HepG2 (cell line): ENCODE data around the gene PACS1. TPM values are rescaled to one million over a fixed set of nuclear protein-coding genes. Genes with fewer than 3 reads are reported as not detected.

ENCODE experiments used
- ATAC-seq: fragments of 200-7000 bp; cut with Tn5 transposase; 3 replicates; pipeline ENCODE4 v1.9.1; 2020; ENCODE audit warnings: mild to moderate bottlenecking, moderate library complexity
- BruUV-seq: library from RNA; stranded (reverse); fragments of 400-500 nt; replicated peaks from 2 replicates; lab custom pipeline; 2021; lab: Mats Ljungman, UMichigan
- CTCF ChIA-PET: fragments of 300-600 bp; formaldehyde crosslinking; extraction: SDS; loops from one replicate; lab custom pipeline; 2021; ENCODE audit warnings: low total read pairs, inconsistent platforms, low intra/inter-chr PET ratio; lab: Yijun Ruan, JAX
- POLR2A ChIA-PET: fragments of 350-600 bp; sonication (Branson Sonifier 250); formaldehyde crosslinking; loops from one replicate; lab custom pipeline; 2020; ENCODE audit warnings: antibody characterized with exemption, inconsistent platforms; lab: Yijun Ruan, JAX
- DNase-seq: peaks from one replicate; pipeline ENCODE4 v3.0.0-alpha.2; 2015; ENCODE audit warnings: low spot score
- FAIRE-seq: peaks from 3 replicates; lab custom pipeline; 2011; peaks lifted over from hg19 to GRCh38; lab: Jason Lieb, UNC
- H2AFZ ChIP-seq: one replicate; pipeline ENCODE4 v1.6.1; 2011; ENCODE audit warnings: low read length, inconsistent platforms
- H3K27ac ChIP-seq: fragments of 300-600 bp; 3 replicates; pipeline ENCODE4 v1.8.0; 2011; ENCODE audit warnings: mixed run types, mild to moderate bottlenecking, mixed read lengths, low read length, inconsistent platforms; ENCODE audit not compliant: insufficient read depth; ENCODE audit errors: extremely low read length
- H3K27me3 ChIP-seq, 2 experiments: fragments of 200-600 bp in 1 of 2; 2 replicates in 1 of 2; 3 replicates in 1 of 2; pipeline versions ENCODE4 v1.6.0 to v1.8.0; 2011; ENCODE audit warnings: low read length in 2 of 2, mild to moderate bottlenecking in 2 of 2, moderate library complexity in 2 of 2, inconsistent platforms in 1 of 2; ENCODE audit not compliant: insufficient read depth in 2 of 2, control insufficient read depth in 1 of 2
- H3K36me3 ChIP-seq, 2 experiments: fragments of 200-600 bp in 1 of 2; replicated peaks in 1 of 2; 2 replicates in 1 of 2; 3 replicates in 1 of 2; pipeline versions ENCODE4 v1.5.1 to v1.8.0; 2011; ENCODE audit warnings: low read length in 2 of 2, inconsistent platforms in 1 of 2; ENCODE audit not compliant: insufficient read depth in 2 of 2, control insufficient read depth in 1 of 2
- H3K4me1 ChIP-seq: 2 replicates; pipeline ENCODE4 v1.5.1; 2012; ENCODE audit warnings: low read length, inconsistent platforms; ENCODE audit not compliant: insufficient read depth
- H3K4me2 ChIP-seq: 2 replicates; pipeline ENCODE4 v1.6.0; 2011; ENCODE audit warnings: low read depth, low read length, inconsistent platforms
- H3K4me3 ChIP-seq, 3 experiments: fragments of 200-600 bp in 1 of 3; sonication (generic), shearing (Covaris generic) in 1 of 3; replicated peaks in 1 of 3; 2 replicates each; pipeline ENCODE4 v1.5.1; 2011 to 2016; ENCODE audit warnings: low read length in 3 of 3, inconsistent platforms in 2 of 3, low read depth in 2 of 3, mild to moderate bottlenecking in 2 of 3, control low read depth in 1 of 3, mixed read lengths in 1 of 3; ENCODE audit not compliant: insufficient read depth in 1 of 3
- H3K79me2 ChIP-seq: one replicate; pipeline ENCODE4 v1.6.1; 2011; ENCODE audit warnings: low read length, inconsistent platforms; ENCODE audit not compliant: insufficient read depth
- H3K9ac ChIP-seq: 2 replicates; pipeline ENCODE4 v1.6.0; 2011; ENCODE audit warnings: mild to moderate bottlenecking, low read depth, low read length, inconsistent platforms; ENCODE audit not compliant: insufficient read depth
- H3K9me3 ChIP-seq: 2 replicates; pipeline ENCODE4 v1.5.1; 2012; ENCODE audit warnings: mild to moderate bottlenecking, low read length
- H4K20me1 ChIP-seq: 2 replicates; pipeline ENCODE4 v1.6.0; 2011; ENCODE audit warnings: inconsistent platforms, mild to moderate bottlenecking, low read length, moderate library complexity; ENCODE audit not compliant: insufficient read depth
- CBX2 ChIP-seq, 2 experiments: fragments of 200-600 bp in 1 of 2; sonication (generic); formaldehyde crosslinking in 1 of 2; IDR thresholded peaks; 2 replicates each; pipeline versions ENCODE4 v1.7.0 to v1.8.1; 2018 to 2022; ENCODE audit warnings: low read depth in 2 of 2, low read length in 1 of 2, mild to moderate bottlenecking in 1 of 2, missing genetic modification reagents in 1 of 2
- HNF4G ChIP-seq, 2 experiments: sonication (generic) in 1 of 2; formaldehyde crosslinking in 1 of 2; IDR thresholded peaks; 2 replicates each; pipeline versions ENCODE4 v1.4.0 to v1.6.1; 2011 to 2020; ENCODE audit warnings: borderline replicate concordance in 2 of 2, low read depth in 2 of 2, mild to moderate bottlenecking in 2 of 2, low read length in 1 of 2, missing genetic modification reagents in 1 of 2, moderate library complexity in 1 of 2
- NFE2L2 ChIP-seq: fragments of 150-350 bp; IDR thresholded peaks from 2 replicates; pipeline ENCODE4 v1.6.1; 2014; ENCODE audit warnings: low read length
- ZNF33A ChIP-seq: sonication (generic); formaldehyde crosslinking; IDR thresholded peaks from 2 replicates; pipeline ENCODE4 v1.5.1; 2020; ENCODE audit warnings: missing genetic modification reagents, mild to moderate bottlenecking, moderate library complexity, borderline replicate concordance
- ZNF614 ChIP-seq: IDR thresholded peaks from 2 replicates; pipeline ENCODE4 v1.6.1; 2018; ENCODE audit warnings: missing biosample characterization, missing genetic modification reagents, inconsistent platforms, borderline replicate concordance
- ZNF737 ChIP-seq: sonication (generic); formaldehyde crosslinking; IDR thresholded peaks from 2 replicates; pipeline ENCODE4 v1.5.0; 2020; ENCODE audit warnings: missing genetic modification reagents, mild to moderate bottlenecking, borderline replicate concordance
- WGBS: methylation state at CpG from one replicate; pipeline ENCODE4 v1.1.6; 2017; ENCODE audit warnings: low lambda C conversion rate; 5-methylcytosine and 5-hydroxymethylcytosine counted together
- in situ Hi-C: cut with HindIII; loops from 2 replicates; pipeline ENCODE4 v1.10.0; 2017; ENCODE audit warnings: low pct_unique_long_range_greater_than_20kb; ENCODE audit not compliant: extremely low pct_ligation_motif_present
- intact Hi-C: fragments of 100-400 bp; cut with micrococcal nuclease; formaldehyde crosslinking; loops from one replicate; pipeline ENCODE4 v1.10.0; 2022; ENCODE audit not compliant: unreplicated experiment
- polyA plus RNA-seq, 8 experiments: library from polyadenylated mRNA; depleted of rRNA in 3 of 8; stranded (reverse) in 7 of 8; unstranded in 1 of 8; fragments of >200 nt; fragmentation: Illumina TruSeq in 4 of 8; extraction: Trizol in 4 of 8; gene quantifications; 2 replicates each; pipeline versions ENCODE4 v1.2.1 to v1.2.3, GENCODE V29; 2011 to 2016; ENCODE audit warnings: low read depth in 4 of 8, missing spikeins in 1 of 8, mixed read lengths in 1 of 8; ENCODE audit not compliant: insufficient read depth in 1 of 8
- total RNA-seq, 5 experiments: library from RNA; depleted of rRNA; stranded (reverse); fragments of >200 nt; fragmentation: Illumina TruSeq; extraction: Trizol; gene quantifications; 2 replicates each; pipeline ENCODE4 v1.2.3, GENCODE V29; 2016; ENCODE audit warnings: low read depth in 1 of 5
- TF ChIP-seq, protein P1 (sequence below): sonication (generic); formaldehyde crosslinking; IDR thresholded peaks from 2 replicates; pipeline ENCODE4 v1.4.0; 2020; ENCODE audit warnings: missing genetic modification reagents
- TF ChIP-seq, protein P2 (sequence below): sonication (generic); formaldehyde crosslinking; IDR thresholded peaks from 2 replicates; pipeline ENCODE4 v1.4.0; 2020; ENCODE audit warnings: mild to moderate bottlenecking, missing genetic modification reagents

The PACS1 gene
- total and polyA plus RNA-seq, 2 of the 13 experiments (the other 11 are each of a cell fraction or from before 2014, with no cell fraction given) = 7.6 to 8.6 TPM

DNA sequence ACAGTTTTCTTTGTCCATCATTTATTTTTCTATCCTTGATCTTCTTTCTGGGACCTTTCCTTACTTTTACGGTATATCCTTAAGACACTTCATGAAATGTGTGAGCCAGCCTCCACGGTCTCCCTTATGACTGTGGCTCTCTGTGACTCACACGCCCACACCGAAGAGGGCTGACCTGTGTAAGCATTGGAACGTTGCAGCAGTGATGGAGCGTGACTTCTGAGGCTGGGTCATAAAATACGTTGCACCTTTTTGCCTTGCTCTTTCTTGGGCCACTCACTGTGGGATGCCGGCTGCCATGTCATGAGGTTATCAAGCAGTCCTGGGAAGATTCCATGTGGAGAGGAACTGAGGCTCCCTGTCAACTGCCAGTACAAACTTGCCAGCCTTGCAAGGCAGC lies 102.1 kb downstream of the PACS1 start:
- H3K36me3 ChIP-seq = no peaks in the 10 kb centered on the region
- FAIRE-seq = no peak
- POLR2A ChIA-PET = no interaction called here
- in situ Hi-C loops (no loop called here), intact Hi-C loops (no loop called here)
- 92% methylated on average over 8 of the region's 8 CpGs for WGBS
- no TSS peak for BruUV-seq
- H3K79me2 ChIP-seq = no peaks in the 10 kb centered on the region
- H3K4me1 ChIP-seq = no peaks in the 10 kb centered on the region
- no peaks in the 10 kb centered on the region for H4K20me1 ChIP-seq
- H3K9ac ChIP-seq = no peak overlapping the region
- H3K4me2 ChIP-seq = no peak overlapping the region
- no peaks in the 10 kb centered on the region for H3K9me3 ChIP-seq
- DNase-seq = no peak
- no peak for ATAC-seq
- no peaks in the 10 kb centered on the region for H3K27me3 ChIP-seq
- CTCF ChIA-PET = no interaction called here
- no peak overlapping the region for H3K4me3 ChIP-seq
- H2AFZ ChIP-seq = no peak overlapping the region
- TF ChIP-seq ZNF33A (CRISPR knock-in tag) = no peak
- no peak for TF ChIP-seq NFE2L2
- TF ChIP-seq, protein P1, sequence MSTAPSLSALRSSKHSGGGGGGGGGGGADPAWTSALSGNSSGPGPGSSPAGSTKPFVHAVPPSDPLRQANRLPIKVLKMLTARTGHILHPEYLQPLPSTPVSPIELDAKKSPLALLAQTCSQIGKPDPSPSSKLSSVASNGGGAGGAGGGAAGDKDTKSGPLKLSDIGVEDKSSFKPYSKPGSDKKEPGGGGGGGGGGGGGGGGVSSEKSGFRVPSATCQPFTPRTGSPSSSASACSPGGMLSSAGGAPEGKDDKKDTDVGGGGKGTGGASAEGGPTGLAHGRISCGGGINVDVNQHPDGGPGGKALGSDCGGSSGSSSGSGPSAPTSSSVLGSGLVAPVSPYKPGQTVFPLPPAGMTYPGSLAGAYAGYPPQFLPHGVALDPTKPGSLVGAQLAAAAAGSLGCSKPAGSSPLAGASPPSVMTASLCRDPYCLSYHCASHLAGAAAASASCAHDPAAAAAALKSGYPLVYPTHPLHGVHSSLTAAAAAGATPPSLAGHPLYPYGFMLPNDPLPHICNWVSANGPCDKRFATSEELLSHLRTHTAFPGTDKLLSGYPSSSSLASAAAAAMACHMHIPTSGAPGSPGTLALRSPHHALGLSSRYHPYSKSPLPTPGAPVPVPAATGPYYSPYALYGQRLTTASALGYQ (CRISPR knock-in tag) = no peak
- TF ChIP-seq CBX2 (IDR thresholded peaks at IDR 0.05; ENCODE audit: low read depth, low read length) = no peak
- TF ChIP-seq CBX2 (CRISPR knock-in tag; IDR thresholded peaks at IDR 0.05; ENCODE audit: low read depth) = no peak
- TF ChIP-seq HNF4G (IDR thresholded peaks at IDR 0.05; ENCODE audit: borderline replicate concordance, low read depth, low read length) = no peak
- TF ChIP-seq HNF4G (CRISPR knock-in tag; IDR thresholded peaks at IDR 0.05; ENCODE audit: borderline replicate concordance, low read depth) = no peak
- TF ChIP-seq ZNF737 (CRISPR knock-in tag) = no peak
- TF ChIP-seq ZNF614 (CRISPR knock-in tag) = no peak
- TF ChIP-seq, protein P2, sequence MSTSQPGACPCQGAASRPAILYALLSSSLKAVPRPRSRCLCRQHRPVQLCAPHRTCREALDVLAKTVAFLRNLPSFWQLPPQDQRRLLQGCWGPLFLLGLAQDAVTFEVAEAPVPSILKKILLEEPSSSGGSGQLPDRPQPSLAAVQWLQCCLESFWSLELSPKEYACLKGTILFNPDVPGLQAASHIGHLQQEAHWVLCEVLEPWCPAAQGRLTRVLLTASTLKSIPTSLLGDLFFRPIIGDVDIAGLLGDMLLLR (CRISPR knock-in tag) = no peak
- no peak overlapping the region for H3K27ac ChIP-seq
